Upper lobe of left lung (tissue), 4 donors: Measurements from ENCODE around the gene ODAD3.

ENCODE experiments used
- CTCF ChIP-seq, 6 experiments: fragments of 450-650 bp in 4 of 6; fragments of 200-600 bp in 2 of 6; sonication (generic) in 2 of 6; IDR thresholded peaks; one replicate each; pipeline ENCODE4 v1.5.1; 2016 to 2019; ENCODE audit warnings: antibody characterized with exemption in 6 of 6
- POLR2A ChIP-seq, 4 donors: fragments of 450-650 bp; IDR thresholded peaks; one replicate each; pipeline ENCODE4 v1.5.1; 2016 to 2017; ENCODE audit warnings: antibody characterized with exemption in 4 of 4, mild to moderate bottlenecking in 2 of 4
- POLR2AphosphoS5 ChIP-seq, 2 donors: sonication (generic); formaldehyde crosslinking; IDR thresholded peaks; one replicate each; pipeline ENCODE4 v1.5.1; 2017; ENCODE audit warnings: antibody characterized with exemption in 2 of 2

DNA sequence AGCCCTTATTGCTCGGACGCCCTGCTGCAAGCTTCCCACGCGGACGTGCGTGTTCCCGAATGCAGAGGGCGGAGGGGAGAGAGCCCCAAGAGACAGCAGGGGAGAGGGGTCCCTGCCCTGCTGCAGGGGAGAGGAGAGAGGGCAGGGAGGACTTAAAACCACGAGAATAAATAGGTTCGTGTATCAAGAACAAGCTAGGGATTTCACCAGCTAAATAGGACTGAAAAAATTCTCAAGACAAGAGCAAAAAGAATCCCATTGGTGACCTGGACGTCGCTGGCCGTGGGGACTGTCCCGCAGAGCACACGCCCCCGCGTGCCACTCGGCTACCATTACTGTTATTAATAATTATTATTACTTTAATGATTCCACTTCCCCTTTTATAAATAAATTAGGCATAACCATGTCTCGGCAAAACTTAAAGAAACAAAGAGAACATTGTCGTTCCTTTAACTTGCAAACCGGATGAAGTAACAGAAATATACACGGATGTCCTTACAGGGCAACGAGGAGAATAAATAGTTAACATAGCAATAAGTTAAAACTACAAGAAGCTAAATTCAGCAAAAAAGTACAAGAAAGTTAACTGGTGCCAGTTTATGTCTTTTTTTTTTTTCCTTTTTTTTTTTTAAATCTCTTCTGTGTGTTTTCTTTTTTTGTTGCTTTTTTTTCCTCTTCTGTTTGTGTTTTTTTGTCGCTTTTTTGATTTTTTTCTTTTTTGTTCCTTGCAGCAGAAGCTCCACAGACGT lies 17.1 kb upstream of the ODAD3 start:
- TF ChIP-seq POLR2A (IDR thresholded peaks at IDR 0.05) (no peak), CTCF (IDR thresholded peaks at IDR 0.05) (no peak), POLR2AphosphoS5 (IDR thresholded peaks at IDR 0.05) (no peak)
